CD4-positive, alpha-beta T cell (primary cell): ENCODE results near the gene TAF1B. TPM values are rescaled to one million over a fixed set of nuclear protein-coding genes. Genes with fewer than 3 reads are reported as not detected.

Experiments
- ATAC-seq: fragments of 200-7000 bp; cut with Tn5 transposase; one replicate; pipeline ENCODE4 v1.10.0; 2022; ENCODE audit warnings: mild to moderate bottlenecking; ENCODE audit not compliant: poor library complexity
- CTCF ChIA-PET: fragments of 350-600 bp; sonication (Branson Sonifier 250); formaldehyde crosslinking; loops from one replicate; lab custom pipeline; 2021; ENCODE audit warnings: antibody characterized with exemption, inconsistent platforms; lab: Charles Lee
- POLR2A ChIA-PET: fragments of 350-600 bp; sonication (Branson Sonifier 250); formaldehyde crosslinking; loops from one replicate; lab custom pipeline; 2021; ENCODE audit warnings: antibody characterized with exemption, inconsistent platforms; lab: Charles Lee
- DNase-seq, 14 experiments: peaks; one replicate each; pipeline ENCODE4 v3.0.0-alpha.2; 2013 to 2020; ENCODE audit warnings: mixed read lengths in 2 of 14
- H3K27ac ChIP-seq, 2 donors: one replicate each; pipeline versions ENCODE4 v1.5.1 to v1.7.0; 2013; ENCODE audit warnings: low read length in 2 of 2, low read depth in 1 of 2, mild to moderate bottlenecking in 1 of 2
- H3K27me3 ChIP-seq, 2 experiments: 1 replicate in 1 of 2; 2 replicates in 1 of 2; pipeline versions ENCODE4 v1.6.1 to v1.7.0; 2013; ENCODE audit warnings: low read length in 2 of 2, control low read depth in 1 of 2, mild to moderate bottlenecking in 1 of 2, moderate library complexity in 1 of 2; ENCODE audit not compliant: insufficient read depth in 2 of 2, control insufficient read depth in 1 of 2
- H3K36me3 ChIP-seq: one replicate; pipeline ENCODE4 v1.6.1; 2013; ENCODE audit warnings: low read length, control low read depth; ENCODE audit not compliant: insufficient read depth
- H3K4me1 ChIP-seq: one replicate; pipeline ENCODE4 v1.6.1; 2013; ENCODE audit warnings: low read length, control low read depth; ENCODE audit not compliant: insufficient read depth
- H3K4me3 ChIP-seq: one replicate; pipeline ENCODE4 v1.5.1; 2013; ENCODE audit warnings: mild to moderate bottlenecking, low read length, moderate library complexity
- H3K9me3 ChIP-seq, 2 experiments: 1 replicate in 1 of 2; 2 replicates in 1 of 2; pipeline versions ENCODE4 v1.6.1 to v1.7.0; 2013; ENCODE audit warnings: low read length in 2 of 2, mild to moderate bottlenecking in 2 of 2, control low read depth in 1 of 2, moderate library complexity in 1 of 2; ENCODE audit not compliant: control insufficient read depth in 1 of 2, insufficient read depth in 1 of 2
- H3K27ac Mint-ChIP-seq: one replicate; pipeline ENCODE4 v1.8.0; 2020; ENCODE audit warnings: mixed read lengths
- H3K27me3 Mint-ChIP-seq: one replicate; pipeline ENCODE4 v1.8.0; 2021; ENCODE audit warnings: mixed read lengths
- H3K36me3 Mint-ChIP-seq: one replicate; pipeline ENCODE4 v1.8.0; 2021; ENCODE audit warnings: low read depth, mixed read lengths
- H3K4me1 Mint-ChIP-seq: one replicate; pipeline ENCODE4 v1.8.0; 2021; ENCODE audit warnings: low read depth, mixed read lengths
- H3K4me3 Mint-ChIP-seq: one replicate; pipeline ENCODE4 v1.8.0; 2020; ENCODE audit warnings: mild to moderate bottlenecking, mixed read lengths
- H3K9me3 Mint-ChIP-seq: one replicate; pipeline ENCODE4 v1.8.0; 2020; ENCODE audit warnings: mixed read lengths
- intact Hi-C, 2 experiments: fragments of 100-400 bp; cut with DNase I in 1 of 2; cut with micrococcal nuclease in 1 of 2; formaldehyde crosslinking; loops; one replicate each; pipeline versions ENCODE4 v1.15.1 to v1.9.0; 2023 to 2025; cut with DNase I, micrococcal nuclease
- total RNA-seq, 174 experiments: library from RNA in 2 of 174; stranded (reverse) in 2 of 174; gene quantifications; one replicate each; pipeline ENCODE4 v1.2.3 and lab custom pipeline; 2021 to 2026
- TF ChIP-seq, protein P1 (sequence below): fragments of 200-600 bp; IDR thresholded peaks from one replicate; pipeline ENCODE4 v1.8.0; 2022; ENCODE audit warnings: antibody characterized with exemption, mild to moderate bottlenecking

TAF1B gene
- total RNA-seq, 2 experiments from 2014 or later: 9.9 to 10.8 TPM

DNA sequence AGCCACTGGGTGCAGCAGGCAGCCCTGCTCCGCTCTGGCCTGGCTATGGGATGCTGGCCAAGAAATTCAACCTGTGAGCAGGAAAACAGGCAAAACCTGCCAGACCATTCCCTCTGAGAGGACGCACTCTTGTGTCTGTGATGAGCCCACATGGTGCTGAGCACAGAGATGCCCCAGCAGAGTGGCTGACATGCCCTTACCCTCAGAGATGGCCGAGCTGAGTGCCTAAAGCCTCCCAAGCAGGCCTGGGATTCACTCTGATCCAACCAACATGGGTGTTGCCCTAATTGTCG, 34.3 kb upstream of the TAF1B start:
- Mint-ChIP-seq H3K4me3 (no peak overlapping the region), H3K9me3 (no peaks in the 10 kb centered on the region), H3K27me3 (peaks cover 4% of the 10 kb centered on the region), H3K27ac (no peak overlapping the region), H3K36me3 (no peaks in the 10 kb centered on the region), H3K4me1 (peaks cover 5% of the 10 kb centered on the region)
- no peak overlapping the region for H3K27ac ChIP-seq
- TF ChIP-seq, protein P1, sequence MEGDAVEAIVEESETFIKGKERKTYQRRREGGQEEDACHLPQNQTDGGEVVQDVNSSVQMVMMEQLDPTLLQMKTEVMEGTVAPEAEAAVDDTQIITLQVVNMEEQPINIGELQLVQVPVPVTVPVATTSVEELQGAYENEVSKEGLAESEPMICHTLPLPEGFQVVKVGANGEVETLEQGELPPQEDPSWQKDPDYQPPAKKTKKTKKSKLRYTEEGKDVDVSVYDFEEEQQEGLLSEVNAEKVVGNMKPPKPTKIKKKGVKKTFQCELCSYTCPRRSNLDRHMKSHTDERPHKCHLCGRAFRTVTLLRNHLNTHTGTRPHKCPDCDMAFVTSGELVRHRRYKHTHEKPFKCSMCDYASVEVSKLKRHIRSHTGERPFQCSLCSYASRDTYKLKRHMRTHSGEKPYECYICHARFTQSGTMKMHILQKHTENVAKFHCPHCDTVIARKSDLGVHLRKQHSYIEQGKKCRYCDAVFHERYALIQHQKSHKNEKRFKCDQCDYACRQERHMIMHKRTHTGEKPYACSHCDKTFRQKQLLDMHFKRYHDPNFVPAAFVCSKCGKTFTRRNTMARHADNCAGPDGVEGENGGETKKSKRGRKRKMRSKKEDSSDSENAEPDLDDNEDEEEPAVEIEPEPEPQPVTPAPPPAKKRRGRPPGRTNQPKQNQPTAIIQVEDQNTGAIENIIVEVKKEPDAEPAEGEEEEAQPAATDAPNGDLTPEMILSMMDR: no peak
- POLR2A ChIA-PET: no interaction called here
- ATAC-seq (no peak), DNase-seq (peak in 1 of 14 experiments; percentile 7)
- H3K27me3 ChIP-seq: no peaks in the 10 kb centered on the region
- intact Hi-C loops: no loop called here
- H3K4me3 ChIP-seq: no peak overlapping the region
- no peaks in the 10 kb centered on the region for H3K36me3 ChIP-seq
- CTCF ChIA-PET: no interaction called here
- peaks cover 8% of the 10 kb centered on the region for H3K4me1 ChIP-seq
- H3K9me3 ChIP-seq: peaks cover 0 to 4% of the 10 kb centered on the region in 2 experiments

GRCh38 chr2:9809448-9810088, 33.7 kb upstream of the TAF1B start:
- no peaks in the 10 kb centered on the region for H3K27me3 ChIP-seq
- H3K4me1 ChIP-seq: peaks cover 10% of the 10 kb centered on the region
- ATAC-seq (no peak), DNase-seq (peak in 1 of 14 experiments; percentile 20)
- ChIA-PET CTCF (no interaction called here), POLR2A (no interaction called here)
- no peak overlapping the region for H3K4me3 ChIP-seq
- Mint-ChIP-seq H3K9me3 (no peaks in the 10 kb centered on the region), H3K4me1 (peaks cover 7% of the 10 kb centered on the region), H3K27ac (no peak overlapping the region), H3K36me3 (no peaks in the 10 kb centered on the region), H3K27me3 (peaks cover 4% of the 10 kb centered on the region), H3K4me3 (no peak overlapping the region)
- no peak overlapping the region for H3K27ac ChIP-seq
- peaks cover 0 to 4% of the 10 kb centered on the region in 2 experiments for H3K9me3 ChIP-seq
- H3K36me3 ChIP-seq: no peaks in the 10 kb centered on the region
- TF ChIP-seq, protein P1: no peak
- intact Hi-C loops: loop anchor here (5.0 to 10.0 kb wide), 3 partner anchors 173 to 635 kb away; partner anchors contain the start of gene ODC1 (in 1 of the 2)

GRCh38 chr2:9811216-9811615, 32.1 kb upstream of the TAF1B start:
- ATAC-seq (no peak), DNase-seq (no peak)
- POLR2A ChIA-PET: no interaction called here
- CTCF ChIA-PET: no interaction called here
- H3K9me3 ChIP-seq: peaks cover 0 to 4% of the 10 kb centered on the region in 2 experiments
- peaks cover 4% of the 10 kb centered on the region for H3K27me3 Mint-ChIP-seq
- H3K36me3 ChIP-seq: no peaks in the 10 kb centered on the region
- no peak overlapping the region for H3K27ac Mint-ChIP-seq
- H3K9me3 Mint-ChIP-seq: no peaks in the 10 kb centered on the region
- TF ChIP-seq, protein P1: no peak
- no peak overlapping the region for H3K27ac ChIP-seq
- H3K4me1 Mint-ChIP-seq: peaks cover 18% of the 10 kb centered on the region
- H3K27me3 ChIP-seq: no peaks in the 10 kb centered on the region
- no peak overlapping the region for H3K4me3 Mint-ChIP-seq
- peaks cover 10% of the 10 kb centered on the region for H3K4me1 ChIP-seq
- H3K36me3 Mint-ChIP-seq: no peaks in the 10 kb centered on the region
- intact Hi-C loops: loop anchor here (5.0 to 10.0 kb wide), 3 partner anchors 171 to 634 kb away; partner anchors contain the start of gene ODC1 (in 1 of the 2)
- no peak overlapping the region for H3K4me3 ChIP-seq
